GM12872 (cell line): Measurements from ENCODE around the gene PHF13.

Source experiments
- TF ChIP-seq, protein P1 (sequence below): IDR thresholded peaks from 3 replicates; pipeline ENCODE4 v1.5.1; 2011; ENCODE audit warnings: low read depth, mild to moderate bottlenecking, low read length, moderate library complexity; ENCODE audit not compliant: insufficient read depth

PHF13 gene

DNA sequence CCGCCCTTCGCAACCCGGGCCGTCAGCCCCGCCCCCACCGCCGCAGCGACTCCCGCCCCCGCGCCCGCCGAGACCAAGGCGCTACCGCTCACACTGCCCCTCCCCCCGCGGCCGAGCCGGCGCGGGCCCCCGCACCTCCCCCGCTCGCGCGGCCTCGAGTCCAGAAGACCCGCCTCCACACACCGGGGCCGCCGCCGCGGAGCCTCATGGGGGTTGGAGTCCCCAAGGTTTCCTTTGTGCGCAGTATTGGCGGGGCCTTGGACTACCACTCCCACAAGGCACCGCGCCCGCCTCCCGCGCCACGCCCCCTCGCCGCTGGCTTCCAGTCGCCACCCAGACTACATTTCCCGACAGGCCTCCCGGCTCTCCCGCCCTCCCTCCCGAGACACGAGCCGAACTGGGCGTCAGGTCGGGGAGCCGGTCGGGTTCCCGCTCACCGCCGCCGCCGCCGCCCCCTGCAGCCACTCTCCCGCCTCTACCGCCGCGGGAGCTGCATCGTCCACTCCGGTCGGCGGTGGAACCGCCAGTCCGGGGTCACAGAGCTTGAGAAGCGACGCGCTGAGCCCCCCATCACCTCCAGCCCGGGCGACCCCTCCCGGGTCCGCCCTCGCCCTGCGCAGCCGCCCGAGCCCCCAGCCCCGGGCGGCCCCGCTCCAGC is at the start of gene PHF13:
PHF13 (plus strand) TSS at position 371 of the 658 bp plus-strand sequence. CDS start 336 bp downstream, outside the sequence.
- TF ChIP-seq, protein P1, sequence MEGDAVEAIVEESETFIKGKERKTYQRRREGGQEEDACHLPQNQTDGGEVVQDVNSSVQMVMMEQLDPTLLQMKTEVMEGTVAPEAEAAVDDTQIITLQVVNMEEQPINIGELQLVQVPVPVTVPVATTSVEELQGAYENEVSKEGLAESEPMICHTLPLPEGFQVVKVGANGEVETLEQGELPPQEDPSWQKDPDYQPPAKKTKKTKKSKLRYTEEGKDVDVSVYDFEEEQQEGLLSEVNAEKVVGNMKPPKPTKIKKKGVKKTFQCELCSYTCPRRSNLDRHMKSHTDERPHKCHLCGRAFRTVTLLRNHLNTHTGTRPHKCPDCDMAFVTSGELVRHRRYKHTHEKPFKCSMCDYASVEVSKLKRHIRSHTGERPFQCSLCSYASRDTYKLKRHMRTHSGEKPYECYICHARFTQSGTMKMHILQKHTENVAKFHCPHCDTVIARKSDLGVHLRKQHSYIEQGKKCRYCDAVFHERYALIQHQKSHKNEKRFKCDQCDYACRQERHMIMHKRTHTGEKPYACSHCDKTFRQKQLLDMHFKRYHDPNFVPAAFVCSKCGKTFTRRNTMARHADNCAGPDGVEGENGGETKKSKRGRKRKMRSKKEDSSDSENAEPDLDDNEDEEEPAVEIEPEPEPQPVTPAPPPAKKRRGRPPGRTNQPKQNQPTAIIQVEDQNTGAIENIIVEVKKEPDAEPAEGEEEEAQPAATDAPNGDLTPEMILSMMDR = no peak

DNA sequence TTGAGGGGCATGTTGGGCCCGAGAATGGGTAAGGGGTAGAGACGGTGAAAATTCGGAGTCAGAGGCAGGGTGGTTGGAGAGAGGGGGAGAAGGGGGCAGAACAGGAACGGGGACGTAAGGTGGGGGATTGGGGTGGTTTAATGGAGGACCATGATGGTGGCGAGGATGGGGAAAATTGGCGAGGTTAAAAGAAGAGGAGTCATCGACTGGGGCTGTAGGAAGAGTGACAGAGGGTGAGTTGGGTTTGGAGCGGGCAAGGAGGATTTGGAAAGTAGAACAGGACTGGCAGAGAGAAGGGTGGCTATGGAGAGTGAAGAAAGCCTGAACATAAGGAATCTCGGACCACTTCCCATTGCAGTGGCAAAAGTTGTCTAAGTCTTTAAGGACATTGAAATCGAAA is 44.5 kb upstream of the PHF13 start:
- TF ChIP-seq, protein P1 = no peak

DNA sequence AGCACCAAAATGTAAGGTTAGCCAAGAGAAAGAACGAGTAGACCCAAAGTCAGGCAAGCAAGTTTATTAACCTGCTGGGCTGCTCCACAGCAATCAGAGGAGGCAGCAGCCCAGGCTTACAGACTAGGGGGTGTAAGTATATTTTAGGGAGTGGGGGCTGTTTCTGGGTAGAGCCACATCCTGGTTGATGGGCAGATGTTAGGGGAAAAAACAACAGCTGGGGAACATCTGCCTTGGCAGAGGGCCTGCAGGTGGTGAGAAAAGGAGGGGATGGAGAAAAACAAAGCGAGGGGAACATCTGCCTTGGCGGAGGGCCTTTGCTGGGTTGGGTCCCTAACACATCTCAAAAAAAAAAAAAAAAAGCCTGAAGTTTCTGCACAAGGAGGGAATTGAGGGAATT is 43.4 kb upstream of the PHF13 start:
- TF ChIP-seq, protein P1 = no peak

DNA sequence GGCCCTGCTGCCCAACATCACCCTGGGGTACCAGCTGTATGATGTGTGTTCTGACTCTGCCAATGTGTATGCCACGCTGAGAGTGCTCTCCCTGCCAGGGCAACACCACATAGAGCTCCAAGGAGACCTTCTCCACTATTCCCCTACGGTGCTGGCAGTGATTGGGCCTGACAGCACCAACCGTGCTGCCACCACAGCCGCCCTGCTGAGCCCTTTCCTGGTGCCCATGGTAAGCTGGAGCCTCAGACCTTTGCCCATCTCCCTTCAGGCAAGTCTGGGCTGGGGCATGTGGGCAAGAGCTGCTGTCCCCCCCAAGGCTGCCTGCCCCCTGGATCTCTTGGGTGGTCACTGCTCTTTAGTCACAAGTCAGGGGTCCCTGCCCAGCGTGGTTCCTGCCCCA is 42.5 kb upstream of the PHF13 start:
- TF ChIP-seq, protein P1 = no peak

DNA sequence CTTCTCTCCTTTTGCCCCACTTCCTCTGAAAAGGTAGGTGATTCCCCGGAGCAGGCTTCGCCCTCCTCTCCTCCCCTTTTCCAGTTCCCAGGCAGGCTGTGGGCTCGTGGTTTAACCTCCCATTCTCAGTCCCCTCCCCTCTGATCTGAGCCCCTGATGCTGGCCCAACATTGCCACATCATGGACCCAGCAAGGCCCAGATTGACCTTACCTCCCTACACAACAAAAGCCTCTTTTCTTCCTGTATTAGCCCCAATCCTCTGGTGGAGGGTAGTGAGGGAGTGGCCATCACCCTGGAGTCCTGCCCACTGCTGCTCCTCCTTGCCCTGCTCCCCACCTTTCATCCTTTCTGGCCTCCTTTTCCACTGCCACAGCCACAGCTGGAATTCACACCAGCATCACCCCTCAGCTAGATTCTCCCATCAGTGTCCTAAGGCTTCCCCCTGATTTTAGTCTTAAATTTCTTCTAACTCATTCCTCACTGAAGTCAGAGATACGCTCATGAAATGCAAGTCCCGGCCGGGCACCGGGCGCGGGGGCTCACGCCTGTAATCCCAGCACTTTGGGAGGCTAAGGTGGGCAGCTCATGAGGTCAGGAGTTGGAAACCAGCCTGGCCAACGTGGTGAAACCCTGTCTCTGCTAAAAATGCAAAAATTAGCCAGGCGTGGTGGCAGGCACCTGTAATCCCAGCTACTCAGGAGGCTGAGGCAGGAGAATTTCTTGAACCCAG is 40.7 kb upstream of the PHF13 start:
- TF ChIP-seq, protein P1 = no peak

DNA sequence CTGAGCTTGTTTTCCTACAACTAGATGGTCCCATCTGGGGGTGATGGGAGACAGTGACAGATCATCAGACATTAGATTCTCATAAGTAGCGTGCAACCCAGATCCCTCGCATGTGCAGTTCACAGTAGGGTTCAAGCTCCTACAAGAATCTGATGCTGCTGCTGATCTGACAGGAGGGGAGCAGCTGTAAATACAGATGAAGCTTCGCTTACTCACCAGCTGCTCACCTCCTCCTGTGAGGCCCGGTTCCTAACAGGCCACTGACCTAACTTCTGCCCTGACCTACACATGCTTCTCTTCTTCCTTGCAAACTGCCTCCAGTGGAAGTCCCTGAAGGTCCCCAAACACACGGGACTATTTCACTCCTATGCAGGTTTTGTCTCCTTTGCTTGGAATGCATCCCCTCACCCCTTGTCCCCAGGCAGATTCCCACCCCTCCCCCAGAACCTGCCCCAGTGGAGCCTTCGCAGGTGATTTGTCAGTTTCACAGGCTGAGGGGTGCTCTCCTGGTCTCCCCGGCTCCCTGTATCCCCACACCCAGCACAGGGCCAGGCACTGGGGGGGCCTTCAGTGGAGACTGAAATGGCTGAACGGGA is 39.4 kb upstream of the PHF13 start:
- TF ChIP-seq, protein P1 = no peak

DNA sequence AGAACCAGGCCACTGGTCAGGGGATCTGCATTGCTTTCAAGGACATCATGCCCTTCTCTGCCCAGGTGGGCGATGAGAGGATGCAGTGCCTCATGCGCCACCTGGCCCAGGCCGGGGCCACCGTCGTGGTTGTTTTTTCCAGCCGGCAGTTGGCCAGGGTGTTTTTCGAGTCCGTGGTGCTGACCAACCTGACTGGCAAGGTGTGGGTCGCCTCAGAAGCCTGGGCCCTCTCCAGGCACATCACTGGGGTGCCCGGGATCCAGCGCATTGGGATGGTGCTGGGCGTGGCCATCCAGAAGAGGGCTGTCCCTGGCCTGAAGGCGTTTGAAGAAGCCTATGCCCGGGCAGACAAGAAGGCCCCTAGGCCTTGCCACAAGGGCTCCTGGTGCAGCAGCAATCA is 38.7 kb upstream of the PHF13 start:
- TF ChIP-seq, protein P1 = no peak
